ENCODE measurements around the gene SDC4.

- TF ChIP-seq CTCF (conservative IDR thresholded peaks at IDR 0.05), result no peak
- TF ChIP-seq EZH2 (IDR thresholded peaks at IDR 0.05; ENCODE audit: low read depth), result no peak
These were observed 35.0 kb downstream of the SDC4 start for GRCh38 chr20:45313065-45313695.

Measured in PC-9 (cell line).